DLD1 (cell line): ENCODE measurements around the gene ORMDL3.
"Not testable (repeated sequence)": the region's sequence is repeated elsewhere in the genome, so short reads cannot be mapped to it uniquely, and the experiment has no call there.

Source experiments
- in situ Hi-C: cut with HindIII; loops from 2 replicates; pipeline ENCODE4 v1.10.0; 2017; ENCODE audit warnings: low sequenced_read_pairs

The ORMDL3 gene

DNA sequence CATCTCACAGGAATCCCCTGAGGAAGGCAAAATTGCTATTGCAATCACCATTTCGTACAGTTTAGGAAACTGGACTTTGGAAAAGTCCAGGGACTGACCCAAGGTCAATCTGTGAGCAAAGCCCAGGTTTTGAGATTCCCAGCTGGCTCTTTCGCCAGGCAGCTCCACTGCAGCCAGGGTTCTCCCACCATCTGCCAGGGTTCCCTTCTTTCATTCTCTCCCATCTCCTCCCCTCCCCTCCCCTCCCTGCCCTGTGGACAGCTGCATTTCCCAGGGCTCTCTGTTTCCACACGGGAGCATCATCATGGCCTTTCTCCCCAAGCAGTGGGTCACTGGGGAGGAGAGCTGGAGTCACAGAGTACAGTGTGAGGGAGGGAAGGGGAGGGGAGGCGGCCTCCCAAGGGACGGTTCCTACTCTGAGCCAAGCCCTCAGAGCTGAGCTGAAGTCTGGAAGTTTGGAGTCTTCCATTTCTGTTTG lies 23.5 kb upstream of the ORMDL3 start:
- in situ Hi-C loops: no loop called here

GRCh38 chr17:39949028-39949427 lies 21.6 kb upstream of the ORMDL3 start:
- in situ Hi-C loops: no loop called here

GRCh38 chr17:39948489-39948828 lies 21.1 kb upstream of the ORMDL3 start:
- in situ Hi-C loops: not testable (repeated sequence)

DNA sequence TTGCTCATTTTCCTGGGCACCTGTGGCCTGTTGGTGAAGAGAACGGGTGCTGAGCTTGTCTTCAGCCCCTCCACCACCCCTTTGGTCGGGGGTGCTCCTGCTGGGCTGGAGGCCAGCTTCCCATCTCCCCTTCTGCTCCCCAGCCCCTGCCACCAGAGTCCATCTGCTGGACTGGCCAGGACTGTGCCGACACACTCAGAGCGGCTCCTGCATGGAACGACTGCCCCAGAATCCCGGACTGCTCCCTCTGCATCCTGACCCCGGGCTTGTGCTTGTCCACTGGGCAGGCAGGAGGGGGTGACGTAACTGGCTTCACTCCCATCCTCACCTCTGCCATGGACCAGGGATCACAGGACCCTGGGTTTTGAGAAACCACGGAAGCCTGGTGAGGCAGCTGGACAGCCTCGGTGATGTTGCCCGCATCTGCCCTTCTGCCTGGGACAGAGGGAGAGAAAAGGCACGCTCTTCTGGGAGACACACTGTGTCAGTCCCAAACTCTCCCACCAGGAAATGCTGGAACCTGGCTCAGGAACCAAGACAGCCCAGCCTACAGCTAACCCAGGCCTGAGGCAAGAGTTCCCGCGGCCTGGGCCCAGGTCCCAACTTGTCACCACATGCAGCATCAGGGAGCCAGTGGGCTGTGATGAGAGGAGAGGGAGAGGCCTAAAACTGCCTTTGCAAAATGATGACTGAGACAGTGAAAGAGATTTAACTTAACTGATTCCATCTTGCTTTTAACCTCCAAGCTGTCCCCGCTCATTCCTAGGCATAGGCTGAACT lies 19.3 kb upstream of the ORMDL3 start:
- in situ Hi-C loops: no loop called here

DNA sequence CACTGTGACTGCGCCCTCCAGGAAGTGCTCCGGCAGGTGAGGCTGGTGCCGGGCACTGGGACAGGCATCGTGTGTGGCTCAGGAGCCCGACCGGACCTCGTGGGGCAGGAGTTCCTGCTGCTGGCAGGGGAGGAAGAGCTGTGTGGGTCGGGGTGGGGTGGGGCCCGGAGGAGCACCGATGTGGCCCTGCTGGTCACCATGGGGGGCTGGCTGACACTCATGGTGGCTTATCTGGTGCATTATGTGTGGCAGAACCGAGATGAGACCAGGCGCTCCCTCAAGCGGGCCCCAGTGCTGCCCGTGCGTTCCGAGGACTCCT lies 17.0 kb upstream of the ORMDL3 start:
- in situ Hi-C loops: no loop called here

- in situ Hi-C loops: no loop called here
Observed at GRCh38 chr17:39943702-39944392, 16.4 kb upstream of the ORMDL3 start.

DNA sequence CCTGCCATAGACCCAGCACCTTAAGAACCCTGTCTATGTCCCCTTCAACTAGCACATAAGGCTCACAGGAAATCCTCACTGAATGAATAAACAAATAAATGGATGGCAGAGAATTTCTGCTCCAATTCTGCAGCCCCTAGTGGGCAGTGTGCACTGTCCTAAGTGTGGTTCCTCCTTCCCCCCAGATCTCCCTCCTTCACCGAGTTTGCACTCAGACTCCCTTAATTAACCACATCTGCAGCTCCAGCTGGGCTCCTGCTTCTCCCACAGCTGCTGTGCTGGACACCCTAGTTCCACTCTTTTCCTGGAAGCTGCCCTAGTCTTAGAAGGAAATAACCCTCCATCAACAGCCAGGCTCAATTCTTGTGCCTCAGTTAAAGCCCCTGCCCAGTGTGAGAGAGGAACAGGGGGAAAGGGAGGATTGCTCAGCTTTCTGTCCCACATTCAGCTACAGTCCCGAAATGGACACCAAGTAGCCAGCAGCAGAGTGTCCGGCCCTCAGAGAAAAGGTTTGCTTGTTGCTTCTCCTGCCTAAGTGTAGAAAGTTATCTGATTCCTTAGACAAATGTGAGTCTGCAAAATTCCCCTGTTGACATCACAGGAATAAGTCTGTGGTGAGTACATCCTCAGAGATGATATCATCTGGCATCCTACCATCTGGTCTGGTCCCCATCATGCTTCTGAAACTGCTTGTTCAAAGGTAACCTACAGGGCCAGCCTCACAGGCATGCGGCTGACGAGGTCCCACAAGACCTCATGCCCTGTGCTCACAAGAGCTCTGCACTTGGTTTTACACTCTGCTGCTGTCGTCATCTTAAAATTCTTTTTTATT lies 12.4 kb upstream of the ORMDL3 start:
- in situ Hi-C loops: no loop called here

- in situ Hi-C loops: no loop called here
Observed at GRCh38 chr17:39939106-39939505, 11.7 kb upstream of the ORMDL3 start.

DNA sequence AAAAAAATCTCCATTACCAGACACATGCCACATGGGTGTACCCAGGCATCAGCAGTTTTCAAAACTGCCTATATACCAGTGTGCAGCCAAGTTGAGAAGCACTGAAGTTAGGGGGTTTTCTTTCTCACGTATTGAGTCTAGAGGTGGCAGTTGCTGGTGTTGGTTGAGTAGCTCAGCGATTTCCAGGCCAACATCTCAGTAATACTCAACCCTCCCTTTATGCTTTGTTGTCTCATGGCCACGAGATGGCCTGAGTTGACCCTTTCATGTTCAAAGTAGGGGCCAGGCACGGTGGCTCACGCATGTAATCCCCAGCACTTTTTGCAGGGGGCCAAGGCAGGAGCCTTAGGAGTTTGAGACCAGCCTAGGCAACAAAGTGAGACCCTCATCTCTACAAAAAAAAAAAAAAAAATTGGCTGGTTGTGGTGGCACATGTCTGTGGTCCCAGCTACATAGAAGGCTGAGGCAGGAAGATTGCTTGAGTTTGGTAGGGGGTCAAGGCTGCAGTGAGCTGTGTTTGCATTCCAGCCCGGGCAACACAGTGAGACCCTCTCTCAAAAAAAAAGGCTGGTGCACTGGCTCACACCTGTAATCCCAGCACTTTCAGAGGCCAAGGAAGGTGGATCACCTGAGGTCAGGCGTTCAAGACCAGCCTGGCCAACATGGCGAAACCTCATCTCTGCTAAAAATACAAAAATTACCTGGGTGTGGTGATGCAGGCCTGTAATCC lies 10.9 kb upstream of the ORMDL3 start:
- in situ Hi-C loops: no loop called here

DNA sequence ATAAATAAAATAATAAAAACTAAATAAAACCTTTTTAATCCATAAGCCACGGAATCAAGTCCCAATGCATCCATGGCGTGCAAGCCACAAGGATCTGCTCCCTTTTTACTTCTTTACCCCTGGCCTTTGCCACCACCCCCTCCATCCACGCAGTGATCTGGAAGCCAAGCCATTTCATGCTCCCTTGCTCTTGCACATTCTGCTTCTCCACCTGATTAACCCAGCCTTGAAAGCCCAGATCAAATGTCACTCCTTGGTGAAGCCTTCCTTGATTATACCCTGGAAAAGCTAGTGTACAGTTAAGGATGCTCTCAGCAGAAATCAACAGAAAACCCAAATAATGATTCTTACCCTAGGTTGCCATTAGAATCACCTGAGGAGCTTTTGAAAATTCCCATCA lies 10.0 kb upstream of the ORMDL3 start:
- in situ Hi-C loops: no loop called here

DNA sequence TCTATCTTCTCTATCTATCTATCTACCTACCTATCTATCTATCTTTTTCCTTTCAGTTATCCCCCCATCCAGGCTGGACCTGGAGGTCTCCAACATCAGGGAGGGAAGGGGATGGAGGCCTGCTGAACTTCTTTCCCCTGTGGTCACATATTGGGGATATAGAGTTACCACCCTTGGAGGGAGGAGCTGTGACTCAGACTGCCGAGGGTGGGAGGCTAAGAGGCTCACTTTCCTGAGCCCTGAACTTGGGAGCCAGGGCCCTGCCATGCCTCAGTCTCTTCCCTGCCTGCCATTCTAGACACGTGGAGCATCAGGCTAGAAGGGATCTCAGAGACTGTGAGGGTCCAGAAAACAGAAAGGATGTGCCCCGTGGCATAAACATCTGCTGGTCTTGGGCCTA lies 8.5 kb upstream of the ORMDL3 start:
- in situ Hi-C loops: no loop called here

DNA sequence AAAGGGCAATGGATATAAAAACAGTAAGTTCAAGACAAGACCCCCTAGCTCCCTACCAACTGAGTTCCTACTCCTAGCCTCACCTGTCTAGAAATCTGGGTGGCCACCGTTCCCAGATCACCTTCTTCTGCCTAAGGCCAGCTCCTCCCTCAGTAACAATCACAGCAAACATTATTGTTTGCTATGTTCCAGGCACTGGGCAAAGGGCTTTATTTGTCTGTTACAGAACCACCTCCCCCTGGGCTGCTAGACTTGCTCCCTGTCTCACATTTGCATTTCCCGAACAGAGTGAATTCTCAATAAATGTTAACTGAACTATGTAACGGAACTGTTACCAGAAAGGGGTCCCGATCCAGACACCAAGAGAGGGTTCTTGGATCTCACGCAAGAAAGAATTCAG lies 6.9 kb upstream of the ORMDL3 start:
- in situ Hi-C loops: no loop called here

- in situ Hi-C loops: no loop called here
Observed at GRCh38 chr17:39933912-39934311, 6.5 kb upstream of the ORMDL3 start.

DNA sequence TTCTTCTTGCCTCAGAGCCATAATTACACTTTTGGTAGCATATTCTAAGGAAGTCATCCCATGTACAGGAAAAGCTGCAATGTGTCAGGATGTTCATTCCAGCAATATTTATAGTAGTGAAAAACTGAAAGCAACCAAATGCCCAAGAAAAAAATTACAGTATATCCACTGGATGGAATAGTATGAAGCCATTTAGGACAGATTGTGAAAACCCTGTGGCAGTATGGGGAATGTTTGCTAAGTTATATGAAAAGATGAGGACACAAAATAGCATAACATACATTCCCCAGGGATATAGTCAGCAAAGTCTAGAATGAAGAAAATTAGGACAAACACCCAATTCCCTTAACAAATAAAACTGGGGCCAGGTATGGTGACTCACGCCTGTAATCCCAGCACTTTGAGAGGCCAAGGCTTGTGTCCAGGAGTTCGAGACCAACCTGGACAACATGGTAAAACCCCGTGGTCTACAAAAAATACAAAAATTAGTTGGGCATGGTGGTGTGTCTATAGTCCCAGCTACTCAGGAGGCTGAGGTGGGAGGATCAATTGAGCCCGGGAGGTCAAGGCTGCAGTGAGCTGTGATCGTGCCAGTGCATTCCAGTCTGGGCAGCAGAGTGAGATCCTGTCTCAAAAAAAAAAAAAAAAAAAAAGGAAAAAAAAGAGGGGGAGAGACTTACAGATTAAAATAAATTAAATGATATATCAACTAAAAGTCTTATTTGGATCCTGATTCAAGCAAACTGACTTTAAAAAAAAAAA lies 2.4 kb upstream of the ORMDL3 start:
- in situ Hi-C loops: no loop called here

GRCh38 chr17:39928858-39929645 lies 1.7 kb upstream of the ORMDL3 start:
- in situ Hi-C loops: no loop called here

DNA sequence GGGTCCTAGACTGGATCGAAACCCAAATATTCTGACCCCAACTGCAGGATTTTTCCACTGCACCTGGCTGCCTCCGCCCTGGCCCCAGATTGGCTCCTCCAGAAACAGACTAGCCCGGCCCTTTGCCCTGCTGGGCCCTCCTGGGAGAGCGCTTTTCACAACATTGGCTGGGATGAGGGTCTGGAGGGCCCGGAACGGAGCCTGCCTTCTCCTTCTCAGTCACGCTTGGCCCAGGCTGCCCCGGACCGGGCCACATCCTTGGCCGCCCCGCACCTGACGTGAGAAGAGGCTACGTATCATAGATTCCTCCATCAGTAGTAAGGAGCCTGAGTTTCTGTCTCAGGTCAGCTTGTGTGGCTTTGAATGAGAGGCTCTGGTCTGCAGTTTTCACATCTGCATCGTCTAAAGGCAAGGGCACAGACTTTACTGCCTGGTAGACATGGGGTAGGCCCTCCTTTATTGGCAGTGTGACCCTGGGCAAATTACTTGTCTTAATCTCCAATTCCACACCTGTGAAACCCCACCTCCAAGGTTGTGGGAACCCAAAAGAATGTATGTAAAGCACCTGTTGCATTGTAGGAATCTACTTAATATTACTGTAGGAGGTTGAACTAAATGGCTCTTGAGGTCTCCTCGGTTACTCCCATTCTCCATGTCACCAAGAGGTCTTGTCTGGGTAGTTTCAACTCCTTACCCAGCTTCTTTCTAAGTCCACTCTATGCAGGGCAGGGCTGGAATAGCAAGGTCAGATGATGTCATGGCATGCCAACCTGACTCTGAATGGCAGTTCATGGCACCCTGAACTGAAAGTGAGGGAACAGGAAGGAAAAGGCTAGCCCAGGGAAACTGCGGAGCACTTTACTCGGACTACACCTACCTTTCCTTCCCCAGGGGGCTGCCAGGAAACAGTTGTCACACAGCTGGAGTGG lies 792 bp upstream of the ORMDL3 start:
- in situ Hi-C loops: no loop called here

- in situ Hi-C loops: no loop called here
Observed at GRCh38 chr17:39926588-39927100, 757 bp downstream of the ORMDL3 start.

- in situ Hi-C loops: no loop called here
Observed at GRCh38 chr17:39926135-39926587, 1.2 kb downstream of the ORMDL3 start.
